Cardiac muscle cell (in vitro differentiated cells and primary cell): ENCODE measurements around the gene RASGRF2. TPM values are rescaled to one million over a fixed set of nuclear protein-coding genes. Genes with fewer than 3 reads are reported as not detected.
A peak's percentile ranks its signal among the peaks of the same experiment; 100 is the strongest.

Experiments
- DNase-seq, 2 donors: peaks; one replicate each; pipeline versions ENCODE4 v3.0.0 to v3.0.0-alpha.2; 2010 to 2017; ENCODE audit warnings: low read depth in 1 of 2, low spot score in 1 of 2
- H3K27ac ChIP-seq: fragments of 200-600 bp; sonication (generic); 2 replicates; pipeline ENCODE4 v1.5.1; 2016
- H3K27me3 ChIP-seq: fragments of 200-600 bp; sonication (generic); 2 replicates; pipeline ENCODE4 v1.6.0; 2016; ENCODE audit warnings: control low read depth
- H3K36me3 ChIP-seq: fragments of 200-600 bp; sonication (generic); 2 replicates; pipeline ENCODE4 v1.5.1; 2016; ENCODE audit warnings: control low read depth
- H3K4me1 ChIP-seq: fragments of 200-600 bp; sonication (generic); 2 replicates; pipeline ENCODE4 v1.8.1; 2017; ENCODE audit warnings: low read depth, mild to moderate bottlenecking, mixed run types
- H3K4me3 ChIP-seq: fragments of 200-600 bp; sonication (generic); 2 replicates; pipeline ENCODE4 v1.5.1; 2016; ENCODE audit warnings: mild to moderate bottlenecking
- H3K9me3 ChIP-seq: fragments of 200-600 bp; sonication (generic); 2 replicates; pipeline ENCODE4 v1.5.1; 2017; ENCODE audit warnings: low read depth, mild to moderate bottlenecking, control low read depth
- polyA plus RNA-seq: library from polyadenylated mRNA; unstranded; fragments of >200 nt; fragmentation: Nextera tagmentation; extraction: Ambion mirVana; gene quantifications from 2 replicates; pipeline ENCODE4 v1.2.1, GENCODE V29; 2016
- total RNA-seq: library from RNA; depleted of rRNA; stranded (reverse); fragments of >200 nt; gene quantifications from 2 replicates; pipeline ENCODE4 v1.2.3, GENCODE V29; 2016
- TF ChIP-seq, protein P1 (sequence below): IDR thresholded peaks from 2 replicates; pipeline ENCODE4 v1.5.1; 2012; ENCODE audit warnings: low read depth, mild to moderate bottlenecking, low read length

Gene RASGRF2, protein sequence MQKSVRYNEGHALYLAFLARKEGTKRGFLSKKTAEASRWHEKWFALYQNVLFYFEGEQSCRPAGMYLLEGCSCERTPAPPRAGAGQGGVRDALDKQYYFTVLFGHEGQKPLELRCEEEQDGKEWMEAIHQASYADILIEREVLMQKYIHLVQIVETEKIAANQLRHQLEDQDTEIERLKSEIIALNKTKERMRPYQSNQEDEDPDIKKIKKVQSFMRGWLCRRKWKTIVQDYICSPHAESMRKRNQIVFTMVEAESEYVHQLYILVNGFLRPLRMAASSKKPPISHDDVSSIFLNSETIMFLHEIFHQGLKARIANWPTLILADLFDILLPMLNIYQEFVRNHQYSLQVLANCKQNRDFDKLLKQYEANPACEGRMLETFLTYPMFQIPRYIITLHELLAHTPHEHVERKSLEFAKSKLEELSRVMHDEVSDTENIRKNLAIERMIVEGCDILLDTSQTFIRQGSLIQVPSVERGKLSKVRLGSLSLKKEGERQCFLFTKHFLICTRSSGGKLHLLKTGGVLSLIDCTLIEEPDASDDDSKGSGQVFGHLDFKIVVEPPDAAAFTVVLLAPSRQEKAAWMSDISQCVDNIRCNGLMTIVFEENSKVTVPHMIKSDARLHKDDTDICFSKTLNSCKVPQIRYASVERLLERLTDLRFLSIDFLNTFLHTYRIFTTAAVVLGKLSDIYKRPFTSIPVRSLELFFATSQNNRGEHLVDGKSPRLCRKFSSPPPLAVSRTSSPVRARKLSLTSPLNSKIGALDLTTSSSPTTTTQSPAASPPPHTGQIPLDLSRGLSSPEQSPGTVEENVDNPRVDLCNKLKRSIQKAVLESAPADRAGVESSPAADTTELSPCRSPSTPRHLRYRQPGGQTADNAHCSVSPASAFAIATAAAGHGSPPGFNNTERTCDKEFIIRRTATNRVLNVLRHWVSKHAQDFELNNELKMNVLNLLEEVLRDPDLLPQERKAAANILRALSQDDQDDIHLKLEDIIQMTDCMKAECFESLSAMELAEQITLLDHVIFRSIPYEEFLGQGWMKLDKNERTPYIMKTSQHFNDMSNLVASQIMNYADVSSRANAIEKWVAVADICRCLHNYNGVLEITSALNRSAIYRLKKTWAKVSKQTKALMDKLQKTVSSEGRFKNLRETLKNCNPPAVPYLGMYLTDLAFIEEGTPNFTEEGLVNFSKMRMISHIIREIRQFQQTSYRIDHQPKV (N-terminal part only)
- total RNA-seq = 0.04 and 0.06 TPM in 2 replicates
- polyA plus RNA-seq = 0.33 and 0.72 TPM in 2 replicates

GRCh38 chr5:80959768-80960442 is at the start of gene RASGRF2:
Gene RASGRF2, plus strand, starts transcription at chr5:80960363. Its CDS starts 376 bp downstream, at chr5:80960739.
- H3K36me3 ChIP-seq = no peaks in the 10 kb centered on the region
- no peak within 1 kb of the TSS for H3K27ac ChIP-seq
- no peaks in the 10 kb centered on the region for H3K4me1 ChIP-seq
- H3K4me3 ChIP-seq = peak within 1 kb of the TSS; percentile 15
- H3K27me3 ChIP-seq = peaks cover 100% of the 10 kb centered on the region
- H3K9me3 ChIP-seq = no peaks in the 10 kb centered on the region
- TF ChIP-seq, protein P1, sequence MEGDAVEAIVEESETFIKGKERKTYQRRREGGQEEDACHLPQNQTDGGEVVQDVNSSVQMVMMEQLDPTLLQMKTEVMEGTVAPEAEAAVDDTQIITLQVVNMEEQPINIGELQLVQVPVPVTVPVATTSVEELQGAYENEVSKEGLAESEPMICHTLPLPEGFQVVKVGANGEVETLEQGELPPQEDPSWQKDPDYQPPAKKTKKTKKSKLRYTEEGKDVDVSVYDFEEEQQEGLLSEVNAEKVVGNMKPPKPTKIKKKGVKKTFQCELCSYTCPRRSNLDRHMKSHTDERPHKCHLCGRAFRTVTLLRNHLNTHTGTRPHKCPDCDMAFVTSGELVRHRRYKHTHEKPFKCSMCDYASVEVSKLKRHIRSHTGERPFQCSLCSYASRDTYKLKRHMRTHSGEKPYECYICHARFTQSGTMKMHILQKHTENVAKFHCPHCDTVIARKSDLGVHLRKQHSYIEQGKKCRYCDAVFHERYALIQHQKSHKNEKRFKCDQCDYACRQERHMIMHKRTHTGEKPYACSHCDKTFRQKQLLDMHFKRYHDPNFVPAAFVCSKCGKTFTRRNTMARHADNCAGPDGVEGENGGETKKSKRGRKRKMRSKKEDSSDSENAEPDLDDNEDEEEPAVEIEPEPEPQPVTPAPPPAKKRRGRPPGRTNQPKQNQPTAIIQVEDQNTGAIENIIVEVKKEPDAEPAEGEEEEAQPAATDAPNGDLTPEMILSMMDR = no peak
- peak; percentile 24 to 54 for DNase-seq

- TF ChIP-seq, protein P1 = no peak
- H3K27ac ChIP-seq = no peak overlapping the region
- no peak overlapping the region for H3K4me3 ChIP-seq
- no peaks in the 10 kb centered on the region for H3K36me3 ChIP-seq
- no peaks in the 10 kb centered on the region for H3K27me3 ChIP-seq
- no peak for DNase-seq
- H3K4me1 ChIP-seq = no peaks in the 10 kb centered on the region
- no peaks in the 10 kb centered on the region for H3K9me3 ChIP-seq
Measured at GRCh38 chr5:80912479-80912878, 47.7 kb upstream of the RASGRF2 start.

DNA sequence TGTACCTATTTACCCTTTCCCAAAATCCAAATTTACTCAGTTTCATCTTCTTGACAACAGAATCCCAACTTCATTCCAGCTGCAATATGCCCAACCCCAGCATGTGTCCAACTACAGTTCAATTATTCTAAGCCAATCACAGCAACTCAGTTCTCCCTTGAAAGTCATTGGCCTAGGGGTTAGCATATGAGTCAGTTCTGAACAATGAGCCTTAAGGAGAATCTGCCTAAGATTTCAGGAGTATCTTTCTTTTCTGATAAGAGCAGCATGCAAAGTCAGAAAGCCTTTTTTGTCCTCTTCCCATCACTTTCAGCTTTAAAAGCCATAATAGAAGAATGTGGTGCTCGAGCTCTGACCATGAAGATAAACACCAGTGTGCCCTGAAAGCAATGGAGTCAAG is 44.4 kb upstream of the RASGRF2 start:
- no peaks in the 10 kb centered on the region for H3K36me3 ChIP-seq
- TF ChIP-seq, protein P1 = no peak

DNA sequence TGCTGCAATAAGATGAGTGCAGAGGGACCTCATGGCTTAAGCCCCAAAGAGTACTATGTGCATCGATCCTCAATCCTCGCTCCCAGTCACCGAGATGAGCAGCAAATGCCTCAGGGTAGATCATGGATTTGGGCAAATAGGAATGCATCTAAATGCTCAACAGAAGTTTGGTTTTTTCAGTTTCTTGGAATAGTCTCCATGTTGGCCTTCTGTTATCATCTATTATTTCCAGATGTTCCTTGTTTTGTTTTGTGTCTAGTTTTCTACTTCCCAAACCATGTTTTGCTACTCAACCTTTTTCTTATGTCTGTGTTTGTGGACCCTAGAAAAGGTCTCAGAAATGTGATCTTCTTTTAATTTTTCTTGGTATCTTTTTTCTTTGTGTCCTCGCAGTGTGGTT is 43.5 kb upstream of the RASGRF2 start:
- H3K36me3 ChIP-seq = no peaks in the 10 kb centered on the region
- no peak overlapping the region for H3K4me3 ChIP-seq
- no peaks in the 10 kb centered on the region for H3K4me1 ChIP-seq
- no peaks in the 10 kb centered on the region for H3K9me3 ChIP-seq
- TF ChIP-seq, protein P1 = no peak
- no peak for DNase-seq
- no peak overlapping the region for H3K27ac ChIP-seq
- H3K27me3 ChIP-seq = no peaks in the 10 kb centered on the region

More for the DNA sequence above, 44.4 kb upstream of the RASGRF2 start:
- no peaks in the 10 kb centered on the region for H3K27me3 ChIP-seq
- no peaks in the 10 kb centered on the region for H3K9me3 ChIP-seq
- DNase-seq = no peak
- no peaks in the 10 kb centered on the region for H3K4me1 ChIP-seq
- no peak overlapping the region for H3K27ac ChIP-seq
- no peak overlapping the region for H3K4me3 ChIP-seq

- Histone ChIP-seq H3K36me3 (no peaks in the 10 kb centered on the region), H3K27me3 (no peaks in the 10 kb centered on the region), H3K9me3 (no peaks in the 10 kb centered on the region), H3K27ac (no peak overlapping the region), H3K4me1 (no peaks in the 10 kb centered on the region), H3K4me3 (no peak overlapping the region)
- peak in 1 of 2 donors; percentile 33 for DNase-seq
- TF ChIP-seq, protein P1 = no peak
Measured at GRCh38 chr5:80917631-80918030, 42.5 kb upstream of the RASGRF2 start.
